GM19043 (cell line): ENCODE measurements around the gene FAHD2A.
"Not testable (repeated sequence)": the region's sequence is repeated elsewhere in the genome, so short reads cannot be mapped to it uniquely, and the experiment has no call there.

Experiments used
- ATAC-seq: cut with Tn5 transposase; IDR thresholded peaks from one replicate; pipeline ENCODE4 v1.9.1; 2021; ENCODE audit warnings: low read depth; ENCODE audit not compliant: unreplicated experiment

Gene FAHD2A

GRCh38 chr2:95433373-95433772 lies 30.9 kb downstream of the FAHD2A start:
- ATAC-seq, result not testable (repeated sequence)

GRCh38 chr2:95433973-95434372 lies 31.5 kb downstream of the FAHD2A start:
- ATAC-seq, result not testable (repeated sequence)

GRCh38 chr2:95434507-95435076 lies 32.1 kb downstream of the FAHD2A start:
- not testable (repeated sequence) for ATAC-seq

- not testable (repeated sequence) for ATAC-seq
Observed at GRCh38 chr2:95435162-95435871, 32.8 kb downstream of the FAHD2A start.

GRCh38 chr2:95435872-95436209 lies 33.3 kb downstream of the FAHD2A start:
- not testable (repeated sequence) for ATAC-seq

GRCh38 chr2:95442474-95443099 lies 40.1 kb downstream of the FAHD2A start:
- not testable (repeated sequence) for ATAC-seq

- ATAC-seq, result not testable (repeated sequence)
Observed at GRCh38 chr2:95445317-95445716, 42.8 kb downstream of the FAHD2A start.

GRCh38 chr2:95463292-95463691 lies 60.8 kb downstream of the FAHD2A start:
- not testable (repeated sequence) for ATAC-seq
